OCI-LY7 (cell line): Measurements from ENCODE around the gene DZIP1. TPM values are rescaled to one million over a fixed set of nuclear protein-coding genes. Genes with fewer than 3 reads are reported as not detected.

Experiments
- BruUV-seq: library from RNA; stranded (reverse); fragments of 400-500 nt; replicated peaks from 2 replicates; lab custom pipeline; 2021; lab: Mats Ljungman, UMichigan
- CTCF ChIA-PET: fragments of 300-600 bp; sonication (Branson Sonifier 250); formaldehyde crosslinking; loops from one replicate; lab custom pipeline; 2022; ENCODE audit warnings: antibody characterized with exemption; ENCODE audit not compliant: unreplicated experiment; lab: Charles Lee
- POLR2A ChIA-PET: fragments of 300-600 bp; sonication (Branson Sonifier 250); formaldehyde crosslinking; loops from one replicate; lab custom pipeline; 2022; ENCODE audit warnings: antibody characterized with exemption; lab: Charles Lee
- DNase-seq: peaks from one replicate; pipeline ENCODE4 v3.0.0-alpha.2; 2015; ENCODE audit warnings: low spot score
- H2AFZ ChIP-seq: fragments of 200-600 bp; sonication (generic), shearing (Covaris generic); 2 replicates; pipeline ENCODE4 v1.6.1; 2014; ENCODE audit warnings: mild to moderate bottlenecking, antibody characterized with exemption, low read length, moderate library complexity
- H3K27ac ChIP-seq: fragments of 200-600 bp; sonication (generic); 2 replicates; pipeline ENCODE4 v1.5.1; 2014; ENCODE audit warnings: mixed run types, low read depth, mild to moderate bottlenecking, moderate library complexity, low read length, inconsistent platforms; ENCODE audit not compliant: poor library complexity, severe bottlenecking
- H3K36me3 ChIP-seq: fragments of 200-600 bp; sonication (generic); 2 replicates; pipeline ENCODE4 v1.6.1; 2014; ENCODE audit warnings: mild to moderate bottlenecking, antibody characterized with exemption, low read length, moderate library complexity, mixed read lengths; ENCODE audit not compliant: insufficient read depth
- H3K4me1 ChIP-seq: fragments of 200-600 bp; sonication (generic); 2 replicates; pipeline ENCODE4 v1.5.1; 2014; ENCODE audit warnings: mild to moderate bottlenecking, low read length; ENCODE audit not compliant: insufficient read depth, poor library complexity, severe bottlenecking
- H3K4me2 ChIP-seq: fragments of 200-600 bp; sonication (generic); 2 replicates; pipeline ENCODE4 v1.6.1; 2014; ENCODE audit warnings: mild to moderate bottlenecking, low read length
- H3K4me3 ChIP-seq: fragments of 200-600 bp; sonication (generic); 2 replicates; pipeline ENCODE4 v1.5.1; 2014; ENCODE audit warnings: mild to moderate bottlenecking, low read depth, low read length; ENCODE audit not compliant: poor library complexity, severe bottlenecking
- H3K79me2 ChIP-seq: fragments of 200-600 bp; sonication (generic); 2 replicates; pipeline ENCODE4 v1.6.1; 2016; ENCODE audit warnings: low read depth, mild to moderate bottlenecking, low read length, moderate library complexity, mixed read lengths; ENCODE audit not compliant: insufficient read depth
- H3K9me2 ChIP-seq: fragments of 200-600 bp; sonication (generic); 2 replicates; pipeline ENCODE4 v1.6.1; 2016; ENCODE audit warnings: mild to moderate bottlenecking, low read length, mixed read lengths; ENCODE audit not compliant: insufficient read depth
- H3K9me3 ChIP-seq: fragments of 200-600 bp; sonication (generic); 2 replicates; pipeline ENCODE4 v1.6.1; 2014; ENCODE audit warnings: mild to moderate bottlenecking, mixed run types, low read length, mixed read lengths
- H4K20me1 ChIP-seq: fragments of 200-600 bp; sonication (generic); 2 replicates; pipeline ENCODE4 v1.6.1; 2014; ENCODE audit warnings: mild to moderate bottlenecking, antibody characterized with exemption, low read length, moderate library complexity, mixed read lengths; ENCODE audit not compliant: insufficient read depth
- CTCF ChIP-seq: fragments of 200-600 bp; sonication (generic); conservative IDR thresholded peaks from 2 replicates; pipeline ENCODE4 v1.5.1; 2014; ENCODE audit warnings: mild to moderate bottlenecking, antibody characterized with exemption, low read length, moderate library complexity, mixed read lengths
- EZH2phosphoT487 ChIP-seq: fragments of 200-600 bp; sonication (generic); IDR thresholded peaks from 2 replicates; pipeline ENCODE4 v1.6.1; 2018; ENCODE audit warnings: low read depth, borderline replicate concordance, mild to moderate bottlenecking, mixed run types, antibody characterized with exemption, low read length, moderate library complexity, mixed read lengths
- intact Hi-C: fragments of 100-400 bp; cut with micrococcal nuclease; formaldehyde crosslinking; loops from one replicate; pipeline ENCODE4 v1.10.0; 2022; ENCODE audit not compliant: unreplicated experiment
- total RNA-seq, 2 experiments: library from RNA; depleted of rRNA in 1 of 2; stranded (reverse); fragments of >200 nt in 1 of 2; shearing (Covaris generic) in 1 of 2; gene quantifications; 2 replicates each; pipeline ENCODE4 v1.2.3, GENCODE V29; 2014 to 2022

The DZIP1 gene
- total RNA-seq, 2 experiments from 2014 or later, result not detected

GRCh38 chr13:95636853-95637252 is 7.7 kb downstream of the DZIP1 start:
- CTCF ChIA-PET, result no interaction called here
- Histone ChIP-seq H3K4me3 (no peak overlapping the region), H3K4me2 (no peak overlapping the region), H3K79me2 (no peaks in the 10 kb centered on the region), H3K36me3 (no peaks in the 10 kb centered on the region), H3K9me3 (no peaks in the 10 kb centered on the region), H3K9me2 (no peaks in the 10 kb centered on the region), H3K27ac (no peak overlapping the region), H3K4me1 (no peaks in the 10 kb centered on the region), H4K20me1 (no peaks in the 10 kb centered on the region), H2AFZ (no peak overlapping the region)
- intact Hi-C loops, result no loop called here
- POLR2A ChIA-PET, result no interaction called here
- no TSS peak for BruUV-seq
- TF ChIP-seq CTCF, result no peak
- no peak for TF ChIP-seq EZH2phosphoT487
- DNase-seq, result no peak

- BruUV-seq, result no TSS peak
- Histone ChIP-seq H3K4me3 (no peak overlapping the region), H3K79me2 (no peaks in the 10 kb centered on the region), H3K4me1 (no peaks in the 10 kb centered on the region), H3K36me3 (no peaks in the 10 kb centered on the region), H4K20me1 (no peaks in the 10 kb centered on the region), H3K27ac (no peak overlapping the region), H3K9me2 (no peaks in the 10 kb centered on the region), H2AFZ (no peak overlapping the region), H3K9me3 (no peaks in the 10 kb centered on the region), H3K4me2 (no peak overlapping the region)
- ChIA-PET POLR2A (no interaction called here), CTCF (no interaction called here)
- intact Hi-C loops, result no loop called here
- no peak for DNase-seq
- no peak for TF ChIP-seq CTCF
- TF ChIP-seq EZH2phosphoT487, result no peak
Measured at GRCh38 chr13:95630593-95630992, 13.9 kb downstream of the DZIP1 start.

- H4K20me1 ChIP-seq, result no peaks in the 10 kb centered on the region
- no peak overlapping the region for H3K4me3 ChIP-seq
- DNase-seq, result no peak
- H2AFZ ChIP-seq, result no peak overlapping the region
- no peaks in the 10 kb centered on the region for H3K36me3 ChIP-seq
- H3K27ac ChIP-seq, result no peak overlapping the region
- no peaks in the 10 kb centered on the region for H3K9me2 ChIP-seq
- intact Hi-C loops, result no loop called here
- no peaks in the 10 kb centered on the region for H3K4me1 ChIP-seq
- TF ChIP-seq EZH2phosphoT487 (no peak), CTCF (no peak)
- H3K4me2 ChIP-seq, result no peak overlapping the region
- no peaks in the 10 kb centered on the region for H3K9me3 ChIP-seq
- no TSS peak for BruUV-seq
- no peaks in the 10 kb centered on the region for H3K79me2 ChIP-seq
- POLR2A ChIA-PET, result no interaction called here
- CTCF ChIA-PET, result no interaction called here
Measured at GRCh38 chr13:95629071-95629470, 15.4 kb downstream of the DZIP1 start.
